ENCODE results near the gene CCDC68.

Gene CCDC68

GRCh38 chr18:54960197-54960596 lies 936 bp upstream of the CCDC68 start:
- no peak for DNase-seq

- no peak for DNase-seq
Observed at GRCh38 chr18:54957996-54958395, 1.3 kb downstream of the CCDC68 start.

- DNase-seq: no peak
Observed at GRCh38 chr18:54957296-54957832, 1.9 kb downstream of the CCDC68 start.

- DNase-seq: no peak
Observed at GRCh38 chr18:54956506-54956905, 2.8 kb downstream of the CCDC68 start.

GRCh38 chr18:54952026-54952425 lies 7.2 kb downstream of the CCDC68 start:
- no peak for DNase-seq

- peak in 1 of 2 donors; percentile 32 for DNase-seq
Observed at GRCh38 chr18:54950221-54950620, 9.0 kb downstream of the CCDC68 start.

GRCh38 chr18:54949588-54949987 lies 9.7 kb downstream of the CCDC68 start:
- DNase-seq: no peak

GRCh38 chr18:54948350-54948837 lies 10.9 kb downstream of the CCDC68 start:
- no peak for DNase-seq

GRCh38 chr18:54947091-54947490 lies 12.2 kb downstream of the CCDC68 start:
- DNase-seq: no peak

GRCh38 chr18:54946149-54946581 lies 13.1 kb downstream of the CCDC68 start:
- DNase-seq: peak in 1 of 2 donors; percentile 42

GRCh38 chr18:54945576-54946125 lies 13.6 kb downstream of the CCDC68 start:
- DNase-seq: no peak

- DNase-seq: no peak
Observed at GRCh38 chr18:54942569-54942968, 16.7 kb downstream of the CCDC68 start.

GRCh38 chr18:54942144-54942543 lies 17.1 kb downstream of the CCDC68 start:
- no peak for DNase-seq

- DNase-seq: no peak
Observed at GRCh38 chr18:54939361-54939917, 19.8 kb downstream of the CCDC68 start.

GRCh38 chr18:54938506-54938905 lies 20.8 kb downstream of the CCDC68 start:
- DNase-seq: no peak

GRCh38 chr18:54932472-54932871 lies 26.8 kb downstream of the CCDC68 start:
- DNase-seq: no peak

- DNase-seq: no peak
Observed at GRCh38 chr18:54931152-54931551, 28.1 kb downstream of the CCDC68 start.

GRCh38 chr18:54928236-54928635 lies 31.0 kb downstream of the CCDC68 start:
- no peak for DNase-seq

GRCh38 chr18:54926593-54927325 lies 32.5 kb downstream of the CCDC68 start:
- DNase-seq: no peak

- DNase-seq: no peak
Observed at GRCh38 chr18:54924948-54925347, 34.3 kb downstream of the CCDC68 start.

- no peak for DNase-seq
Observed at GRCh38 chr18:54923339-54923956, 35.8 kb downstream of the CCDC68 start.

- no peak for DNase-seq
Observed at GRCh38 chr18:54919412-54919811, 39.8 kb downstream of the CCDC68 start.

- no peak for DNase-seq
Observed at GRCh38 chr18:54918060-54918459, 41.2 kb downstream of the CCDC68 start.

- no peak for DNase-seq
Observed at GRCh38 chr18:54916507-54916906, 42.8 kb downstream of the CCDC68 start.

Measured in CD4-positive, alpha-beta T cell treated with Interferon alpha-2 for 1 hour (primary cell).